Tibial artery (tissue), 4 donors: ENCODE data around the gene ATP8B4.
"Not testable (repeated sequence)": the region's sequence is repeated elsewhere in the genome, so short reads cannot be mapped to it uniquely, and the experiment has no call there.

Experiments
- DNase-seq, 2 donors: peaks; one replicate each; pipeline ENCODE4 v3.0.0-alpha.2; 2019
- H3K27ac ChIP-seq, 2 donors: fragments of 200-600 bp; sonication (generic) in 1 of 2; 1 replicate in 1 of 2; 2 replicates in 1 of 2; pipeline ENCODE4 v1.5.1; 2018 to 2019; ENCODE audit warnings: mild to moderate bottlenecking in 1 of 2
- H3K27me3 ChIP-seq, 2 donors: fragments of 200-600 bp; sonication (generic) in 1 of 2; one replicate each; pipeline versions ENCODE4 v1.5.1 to v1.6.0; 2016 to 2019
- H3K36me3 ChIP-seq, 3 donors: fragments of 200-600 bp; sonication (generic) in 2 of 3; one replicate each; pipeline ENCODE4 v1.5.1; 2016 to 2019; ENCODE audit warnings: mild to moderate bottlenecking in 2 of 3
- H3K4me1 ChIP-seq, 4 donors: fragments of 200-600 bp; sonication (generic) in 2 of 4; 1 replicate in 3 of 4; 2 replicates in 1 of 4; pipeline ENCODE4 v1.5.1; 2016 to 2019
- H3K4me3 ChIP-seq, 2 donors: fragments of 200-600 bp; sonication (generic) in 1 of 2; 1 replicate in 1 of 2; 2 replicates in 1 of 2; pipeline ENCODE4 v1.5.1; 2018 to 2019; ENCODE audit warnings: mild to moderate bottlenecking in 2 of 2
- H3K9me3 ChIP-seq, 3 donors: fragments of 200-600 bp; sonication (generic) in 1 of 3; one replicate each; pipeline ENCODE4 v1.5.1; 2016 to 2019
- CTCF ChIP-seq, 2 experiments: fragments of 200-600 bp in 1 of 2; fragments of 450-650 bp in 1 of 2; IDR thresholded peaks; one replicate each; pipeline ENCODE4 v1.5.1; 2017 to 2019; ENCODE audit warnings: antibody characterized with exemption in 2 of 2, mild to moderate bottlenecking in 1 of 2, moderate library complexity in 1 of 2
- intact Hi-C: fragments of 100-400 bp; cut with DNase I; formaldehyde crosslinking; loops from one replicate; pipeline ENCODE4 v1.15.0; 2023; ENCODE audit warnings: low total_unique reads

Gene ATP8B4

DNA sequence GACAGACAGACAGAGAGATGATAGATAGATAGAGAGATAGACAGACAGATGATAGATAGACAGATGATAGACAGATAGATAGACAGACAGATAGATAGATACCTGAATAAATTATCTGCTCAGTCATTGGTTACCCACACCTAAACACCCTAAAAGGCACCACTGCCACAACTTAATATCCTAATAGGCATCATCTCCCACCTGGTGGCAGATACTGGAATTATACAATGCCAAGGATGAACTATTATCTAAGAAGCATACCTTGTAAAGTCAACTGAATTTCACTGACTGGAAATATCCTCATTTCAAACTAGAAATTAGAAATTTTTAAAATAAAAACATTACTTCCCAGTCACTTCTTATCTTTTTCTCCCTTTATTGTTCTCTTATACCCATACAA is 19.4 kb upstream of the ATP8B4 start:
- Histone ChIP-seq H3K9me3 (no peaks in the 10 kb centered on the region), H3K36me3 (no peaks in the 10 kb centered on the region), H3K27ac (no peak overlapping the region), H3K4me3 (no peak overlapping the region), H3K4me1 (no peaks in the 10 kb centered on the region), H3K27me3 (no peaks in the 10 kb centered on the region)
- intact Hi-C loops = no loop called here
- no peak for TF ChIP-seq CTCF (IDR thresholded peaks at IDR 0.05)
- no peak for DNase-seq

DNA sequence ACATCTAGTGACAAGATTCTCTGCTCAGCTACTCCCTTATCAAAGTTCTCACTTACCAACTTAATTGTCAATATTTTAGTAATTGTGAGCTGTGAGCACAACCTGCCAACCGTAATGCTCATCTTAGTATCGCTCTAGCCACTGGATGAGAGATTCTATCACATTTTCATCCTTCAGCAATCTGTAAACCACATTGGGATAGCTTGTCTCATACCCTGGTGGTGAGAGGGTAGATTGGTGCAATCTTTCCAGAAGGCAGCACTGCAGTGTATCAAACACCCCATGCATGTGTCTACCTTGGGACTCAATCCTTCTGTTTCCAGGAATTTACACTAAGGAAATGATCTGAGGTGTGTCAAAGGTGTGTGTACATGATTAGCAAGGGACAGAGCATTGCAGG is 18.9 kb upstream of the ATP8B4 start:
- intact Hi-C loops = no loop called here
- DNase-seq = no peak
- no peaks in the 10 kb centered on the region for H3K36me3 ChIP-seq
- no peaks in the 10 kb centered on the region for H3K27me3 ChIP-seq
- H3K27ac ChIP-seq = no peak overlapping the region
- no peaks in the 10 kb centered on the region for H3K9me3 ChIP-seq
- no peak for TF ChIP-seq CTCF (IDR thresholded peaks at IDR 0.05)
- no peaks in the 10 kb centered on the region for H3K4me1 ChIP-seq
- H3K4me3 ChIP-seq = no peak overlapping the region

DNA sequence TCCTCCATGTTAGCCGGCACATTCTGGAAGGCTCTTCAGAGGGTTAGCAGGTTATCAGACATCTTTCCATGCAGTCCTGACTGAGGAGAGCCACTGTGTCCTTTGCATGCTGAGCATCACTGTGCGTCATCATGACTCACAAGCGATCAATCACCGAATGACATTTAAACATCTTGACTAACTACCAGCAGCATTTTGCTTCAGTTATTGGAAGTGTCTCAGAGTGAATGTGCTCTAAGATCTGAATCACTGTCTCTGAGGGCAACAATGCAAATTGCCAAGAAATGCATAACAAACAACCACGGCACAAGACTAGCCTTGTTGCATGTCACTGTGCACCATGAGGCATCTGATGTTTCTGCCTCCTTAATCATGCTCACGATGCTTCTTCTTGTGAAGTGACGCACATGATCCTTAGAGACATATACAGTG is 18.3 kb upstream of the ATP8B4 start:
- H3K27ac ChIP-seq = no peak overlapping the region
- no peaks in the 10 kb centered on the region for H3K4me1 ChIP-seq
- no peak for TF ChIP-seq CTCF (IDR thresholded peaks at IDR 0.05)
- H3K4me3 ChIP-seq = no peak overlapping the region
- DNase-seq = no peak
- H3K27me3 ChIP-seq = no peaks in the 10 kb centered on the region
- H3K9me3 ChIP-seq = no peaks in the 10 kb centered on the region
- H3K36me3 ChIP-seq = no peaks in the 10 kb centered on the region
- intact Hi-C loops = no loop called here

- no peaks in the 10 kb centered on the region for H3K9me3 ChIP-seq
- H3K36me3 ChIP-seq = no peaks in the 10 kb centered on the region
- TF ChIP-seq CTCF (IDR thresholded peaks at IDR 0.05) = no peak
- H3K27ac ChIP-seq = no peak overlapping the region
- no peaks in the 10 kb centered on the region for H3K27me3 ChIP-seq
- DNase-seq = no peak
- no peak overlapping the region for H3K4me3 ChIP-seq
- intact Hi-C loops = no loop called here
- no peaks in the 10 kb centered on the region for H3K4me1 ChIP-seq
Observed at GRCh38 chr15:50135031-50135551, 16.1 kb upstream of the ATP8B4 start.

DNA sequence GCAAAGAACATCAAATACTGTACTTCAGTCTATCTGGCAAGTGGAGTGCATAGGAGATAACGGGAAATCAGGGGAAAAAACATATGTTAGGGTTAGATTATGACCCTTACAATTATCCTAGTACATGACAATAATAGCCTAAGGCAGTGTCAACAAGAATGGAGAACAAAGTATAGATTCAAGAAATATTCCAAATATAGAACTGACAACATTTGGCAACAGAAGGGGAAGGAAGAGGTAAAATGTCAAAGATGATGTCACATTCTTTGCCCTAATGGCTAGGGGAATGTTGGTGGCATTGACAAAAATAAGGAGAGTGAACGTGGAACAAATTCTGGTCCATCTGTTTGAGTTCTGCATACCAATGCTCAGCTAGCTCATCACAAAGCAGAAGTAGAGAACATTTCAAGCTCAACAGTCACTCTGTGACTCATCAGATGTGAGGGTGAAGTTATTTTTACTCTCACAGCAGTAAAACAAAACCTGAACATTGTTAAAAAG is 15.5 kb upstream of the ATP8B4 start:
- Histone ChIP-seq H3K27me3 (no peaks in the 10 kb centered on the region), H3K9me3 (no peaks in the 10 kb centered on the region), H3K36me3 (no peaks in the 10 kb centered on the region), H3K4me1 (no peaks in the 10 kb centered on the region), H3K27ac (no peak overlapping the region), H3K4me3 (no peak overlapping the region)
- TF ChIP-seq CTCF (IDR thresholded peaks at IDR 0.05) = no peak
- no peak for DNase-seq
- intact Hi-C loops = no loop called here

DNA sequence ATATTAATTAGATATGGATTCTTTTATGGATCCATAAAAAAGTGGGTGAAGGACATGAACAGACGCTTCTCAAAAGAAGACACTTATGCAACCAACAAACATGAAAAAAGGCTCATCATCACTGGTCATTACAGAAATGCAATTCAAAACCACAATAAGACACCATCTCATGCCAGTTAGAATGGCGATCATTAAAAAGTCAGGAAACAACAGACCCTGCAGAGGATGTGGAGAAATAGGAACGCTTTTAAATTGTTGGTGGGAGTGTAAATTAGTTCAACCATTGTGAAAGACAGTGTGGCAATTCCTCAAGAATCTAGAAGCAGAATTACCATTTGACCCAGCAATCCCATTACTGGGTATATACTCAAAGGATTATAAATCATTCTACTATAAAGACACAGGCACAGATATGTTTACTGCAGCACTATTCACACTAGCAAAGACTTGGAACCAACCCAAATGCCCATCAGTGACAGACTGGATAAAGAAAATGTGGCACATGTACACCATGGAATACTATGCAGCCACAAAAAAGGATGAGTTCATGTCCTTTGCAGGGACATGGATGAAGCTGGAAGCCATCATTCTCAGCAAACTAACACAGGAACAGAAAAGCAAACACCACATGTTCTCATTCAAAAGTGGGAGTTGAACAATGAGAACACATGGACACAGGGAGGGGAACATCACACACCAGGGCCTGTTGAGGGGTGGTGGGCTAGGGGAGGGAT is 13.4 kb upstream of the ATP8B4 start:
- H3K27me3 ChIP-seq, intact Hi-C loops, H3K27ac ChIP-seq, H3K4me3 ChIP-seq, H3K9me3 ChIP-seq, H3K4me1 ChIP-seq, DNase-seq, H3K36me3 ChIP-seq: not testable (repeated sequence)
